ENCODE results near the gene ANKRD65. TPM values are rescaled to one million over a fixed set of nuclear protein-coding genes. Genes with fewer than 3 reads are reported as not detected.
"Not testable (repeated sequence)": the region's sequence is repeated elsewhere in the genome, so short reads cannot be mapped to it uniquely, and the experiment has no call there.

The ANKRD65 gene
- total RNA-seq (2021) (not detected in 2 replicates), Bru-seq, nascent RNA (percentile 20 among the genes with signal in this experiment), BruChase-seq, experiment 1, labeled RNA remaining after a 2-hour chase (percentile 15 among the genes with signal in this experiment), BruChase-seq, experiment 2, labeled RNA remaining after a 6-hour chase (percentile 14 among the genes with signal in this experiment)
- long read RNA-seq = 0 reads

GRCh38 chr1:1421147-1421906, at the start of gene ANKRD65:
Gene ANKRD65 (minus strand): TSS chr1:1421276. CDS start chr1:1421005, 271 bp downstream.
- BruUV-seq (replicated peaks) = no TSS peak
- Histone ChIP-seq H3K27me3 (replicated peaks; ENCODE audit: insufficient read depth, low read depth, low read length, poor library complexity) (no peaks in the 10 kb centered on the region), H3K4me3 (ENCODE audit: low read depth, low read length, poor library complexity, severe bottlenecking) (no peak within 1 kb of the TSS), H3K9me3 (ENCODE audit: low read depth, low read length, poor library complexity, severe bottlenecking) (no peaks in the 10 kb centered on the region), H3K36me3 (ENCODE audit: insufficient read depth, low read length, poor library complexity, severe bottlenecking) (no peaks in the 10 kb centered on the region), H3K27ac (ENCODE audit: low read depth, low read length, poor library complexity, severe bottlenecking) (no peak within 1 kb of the TSS), H3K4me1 (ENCODE audit: insufficient read depth, low read length, poor library complexity, severe bottlenecking) (no peaks in the 10 kb centered on the region)
- intact Hi-C loops (cut with micrococcal nuclease; ENCODE audit: unreplicated experiment) = no loop called here
- TF ChIP-seq, protein P1, sequence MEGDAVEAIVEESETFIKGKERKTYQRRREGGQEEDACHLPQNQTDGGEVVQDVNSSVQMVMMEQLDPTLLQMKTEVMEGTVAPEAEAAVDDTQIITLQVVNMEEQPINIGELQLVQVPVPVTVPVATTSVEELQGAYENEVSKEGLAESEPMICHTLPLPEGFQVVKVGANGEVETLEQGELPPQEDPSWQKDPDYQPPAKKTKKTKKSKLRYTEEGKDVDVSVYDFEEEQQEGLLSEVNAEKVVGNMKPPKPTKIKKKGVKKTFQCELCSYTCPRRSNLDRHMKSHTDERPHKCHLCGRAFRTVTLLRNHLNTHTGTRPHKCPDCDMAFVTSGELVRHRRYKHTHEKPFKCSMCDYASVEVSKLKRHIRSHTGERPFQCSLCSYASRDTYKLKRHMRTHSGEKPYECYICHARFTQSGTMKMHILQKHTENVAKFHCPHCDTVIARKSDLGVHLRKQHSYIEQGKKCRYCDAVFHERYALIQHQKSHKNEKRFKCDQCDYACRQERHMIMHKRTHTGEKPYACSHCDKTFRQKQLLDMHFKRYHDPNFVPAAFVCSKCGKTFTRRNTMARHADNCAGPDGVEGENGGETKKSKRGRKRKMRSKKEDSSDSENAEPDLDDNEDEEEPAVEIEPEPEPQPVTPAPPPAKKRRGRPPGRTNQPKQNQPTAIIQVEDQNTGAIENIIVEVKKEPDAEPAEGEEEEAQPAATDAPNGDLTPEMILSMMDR (conservative IDR thresholded peaks at IDR 0.05; ENCODE audit: low read depth, low read length) = no peak
- TF ChIP-seq EZH2 (IDR thresholded peaks at IDR 0.05; ENCODE audit: borderline replicate concordance, low read depth, low read length, poor library complexity, severe bottlenecking) = no peak
- DNase-seq (ENCODE audit: low spot score) = no peak
- ChIA-PET POLR2A (ENCODE audit: low non-redundant PET) (no interaction called here), CTCF (interaction anchor here (0.7 kb wide), 1 partner anchor 49 kb away, joined by 9 read pairs; no protein-coding TSS in a partner anchor)

GRCh38 chr1:1468196-1468985, 47.3 kb upstream of the ANKRD65 start:
- H3K36me3 ChIP-seq (ENCODE audit: insufficient read depth, low read length, poor library complexity, severe bottlenecking); H3K27me3 ChIP-seq (replicated peaks; ENCODE audit: insufficient read depth, low read depth, low read length, poor library complexity); DNase-seq (ENCODE audit: low spot score); BruUV-seq (replicated peaks); CTCF ChIA-PET; H3K9me3 ChIP-seq (ENCODE audit: low read depth, low read length, poor library complexity, severe bottlenecking); H3K4me1 ChIP-seq (ENCODE audit: insufficient read depth, low read length, poor library complexity, severe bottlenecking); H3K4me3 ChIP-seq (ENCODE audit: low read depth, low read length, poor library complexity, severe bottlenecking); H3K27ac ChIP-seq (ENCODE audit: low read depth, low read length, poor library complexity, severe bottlenecking); intact Hi-C loops (cut with micrococcal nuclease; ENCODE audit: unreplicated experiment); POLR2A ChIA-PET (ENCODE audit: low non-redundant PET): not testable (repeated sequence)

- intact Hi-C loops (cut with micrococcal nuclease; ENCODE audit: unreplicated experiment) = no loop called here
- no peaks in the 10 kb centered on the region for H3K4me1 ChIP-seq (ENCODE audit: insufficient read depth, low read length, poor library complexity, severe bottlenecking)
- no TSS peak for BruUV-seq (replicated peaks)
- no peaks in the 10 kb centered on the region for H3K9me3 ChIP-seq (ENCODE audit: low read depth, low read length, poor library complexity, severe bottlenecking)
- ChIA-PET CTCF (no interaction called here), POLR2A (ENCODE audit: low non-redundant PET) (no interaction called here)
- H3K27me3 ChIP-seq (replicated peaks; ENCODE audit: insufficient read depth, low read depth, low read length, poor library complexity) = no peaks in the 10 kb centered on the region
- DNase-seq (ENCODE audit: low spot score) = no peak
- no peak overlapping the region for H3K4me3 ChIP-seq (ENCODE audit: low read depth, low read length, poor library complexity, severe bottlenecking)
- TF ChIP-seq, protein P1 (conservative IDR thresholded peaks at IDR 0.05; ENCODE audit: low read depth, low read length) = no peak
- TF ChIP-seq EZH2 (IDR thresholded peaks at IDR 0.05; ENCODE audit: borderline replicate concordance, low read depth, low read length, poor library complexity, severe bottlenecking) = no peak
- H3K27ac ChIP-seq (ENCODE audit: low read depth, low read length, poor library complexity, severe bottlenecking) = no peak overlapping the region
- H3K36me3 ChIP-seq (ENCODE audit: insufficient read depth, low read length, poor library complexity, severe bottlenecking) = no peaks in the 10 kb centered on the region
Observed at GRCh38 chr1:1463312-1463711, 42.2 kb upstream of the ANKRD65 start.
